WERI-Rb-1 (cell line): ENCODE measurements around the gene AFG3L2.
A peak's percentile ranks its signal among the peaks of the same experiment; 100 is the strongest.

Experiments
- DNase-seq: peaks from one replicate; pipeline ENCODE4 v3.0.0-alpha.2; 2020
- H3K27ac ChIP-seq: fragments of 250-450 bp; sonication (Bioruptor Pico); 2 replicates; pipeline ENCODE4 v1.5.1; 2020; ENCODE audit warnings: mild to moderate bottlenecking, moderate library complexity
- H3K27me3 ChIP-seq: fragments of 250-450 bp; sonication (Bioruptor Pico); 2 replicates; pipeline ENCODE4 v1.5.1; 2021; ENCODE audit warnings: mild to moderate bottlenecking, low read depth, moderate library complexity; ENCODE audit not compliant: insufficient read depth, severe bottlenecking
- H3K36me3 ChIP-seq: fragments of 250-450 bp; sonication (Bioruptor Pico); 2 replicates; pipeline ENCODE4 v1.5.1; 2020; ENCODE audit warnings: mild to moderate bottlenecking, moderate library complexity
- H3K4me3 ChIP-seq: 2 replicates; pipeline ENCODE4 v1.5.1; 2011; ENCODE audit warnings: low read depth, mild to moderate bottlenecking, control low read depth, low read length
- H3K9me3 ChIP-seq: fragments of 250-450 bp; sonication (Bioruptor Pico); 2 replicates; pipeline ENCODE4 v1.5.1; 2021; ENCODE audit warnings: mild to moderate bottlenecking, moderate library complexity; ENCODE audit not compliant: severe bottlenecking
- CTCF ChIP-seq: IDR thresholded peaks from 2 replicates; pipeline ENCODE4 v1.5.1; 2011; ENCODE audit warnings: low read depth, mild to moderate bottlenecking, control low read depth, inconsistent platforms, low read length

AFG3L2 gene

GRCh38 chr18:12287684-12288402, 89.2 kb downstream of the AFG3L2 start:
- H3K36me3 ChIP-seq, result no peaks in the 10 kb centered on the region
- H3K9me3 ChIP-seq, result no peaks in the 10 kb centered on the region
- H3K27me3 ChIP-seq, result no peaks in the 10 kb centered on the region
- DNase-seq, result peak; percentile 55
- no peak overlapping the region for H3K27ac ChIP-seq
- TF ChIP-seq CTCF, result no peak
- H3K4me3 ChIP-seq, result peak overlapping the region; percentile 43

- no peaks in the 10 kb centered on the region for H3K27me3 ChIP-seq
- no peaks in the 10 kb centered on the region for H3K36me3 ChIP-seq
- DNase-seq, result no peak
- H3K4me3 ChIP-seq, result peak overlapping the region; percentile 43
- no peak overlapping the region for H3K27ac ChIP-seq
- no peak for TF ChIP-seq CTCF
- no peaks in the 10 kb centered on the region for H3K9me3 ChIP-seq
These were observed 89.8 kb downstream of the AFG3L2 start for GRCh38 chr18:12287131-12287681.

GRCh38 chr18:12283666-12284065, 93.4 kb downstream of the AFG3L2 start:
- no peak for TF ChIP-seq CTCF
- no peaks in the 10 kb centered on the region for H3K36me3 ChIP-seq
- no peaks in the 10 kb centered on the region for H3K27me3 ChIP-seq
- no peak overlapping the region for H3K4me3 ChIP-seq
- H3K27ac ChIP-seq, result no peak overlapping the region
- no peak for DNase-seq
- H3K9me3 ChIP-seq, result no peaks in the 10 kb centered on the region

- H3K36me3 ChIP-seq, result no peaks in the 10 kb centered on the region
- H3K4me3 ChIP-seq, result no peak overlapping the region
- H3K27ac ChIP-seq, result no peak overlapping the region
- H3K9me3 ChIP-seq, result no peaks in the 10 kb centered on the region
- TF ChIP-seq CTCF, result peak; percentile 33
- no peak for DNase-seq
- H3K27me3 ChIP-seq, result no peaks in the 10 kb centered on the region
These were observed 93.8 kb downstream of the AFG3L2 start for GRCh38 chr18:12283256-12283655.

- TF ChIP-seq CTCF, result no peak
- H3K27ac ChIP-seq, result no peak overlapping the region
- no peaks in the 10 kb centered on the region for H3K27me3 ChIP-seq
- H3K36me3 ChIP-seq, result no peaks in the 10 kb centered on the region
- H3K9me3 ChIP-seq, result no peaks in the 10 kb centered on the region
- H3K4me3 ChIP-seq, result no peak overlapping the region
- DNase-seq, result no peak
These were observed 94.5 kb downstream of the AFG3L2 start for GRCh38 chr18:12282442-12283039.

- Histone ChIP-seq H3K27ac (no peak overlapping the region), H3K27me3 (no peaks in the 10 kb centered on the region), H3K4me3 (no peak overlapping the region), H3K9me3 (no peaks in the 10 kb centered on the region), H3K36me3 (no peaks in the 10 kb centered on the region)
- no peak for DNase-seq
- TF ChIP-seq CTCF, result no peak
These were observed 95.2 kb downstream of the AFG3L2 start for GRCh38 chr18:12281861-12282260.
